Forelimb muscle (tissue), 1 donor: Measurements from ENCODE around the gene RPTN. TPM values are rescaled to one million over a fixed set of nuclear protein-coding genes. Genes with fewer than 3 reads are reported as not detected.

Source experiments
- DNase-seq: peaks from one replicate; pipeline ENCODE4 v3.0.0-alpha.2; 2013; ENCODE audit warnings: low read depth
- polyA plus RNA-seq: library from polyadenylated mRNA; unstranded; fragments of 120-200 nt; gene quantifications from one replicate; pipeline ENCODE4 v1.2.1, GENCODE V29; 2013; ENCODE audit not compliant: insufficient read length

The RPTN gene
- polyA plus RNA-seq, result not detected

DNA sequence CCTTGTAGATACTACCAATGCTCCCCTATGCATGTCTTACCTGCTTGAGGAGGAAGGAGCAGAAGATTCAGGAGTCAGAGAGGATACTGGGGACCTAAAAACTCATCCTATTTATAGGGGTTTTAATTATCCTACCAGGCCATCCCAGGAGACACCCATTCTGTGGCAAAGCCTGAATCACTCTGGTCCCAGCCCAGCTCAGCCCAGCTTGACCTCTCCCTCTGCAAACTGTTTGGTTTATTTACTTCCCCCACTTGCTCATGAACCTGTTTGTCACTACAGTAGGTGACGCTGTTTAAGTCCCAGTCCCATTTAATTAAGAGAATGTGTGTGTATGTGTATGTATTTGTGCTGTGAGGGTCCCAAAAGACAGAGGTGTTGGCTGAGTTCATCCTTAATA lies at the start of gene RPTN:
TSS of gene RPTN (minus strand) at position 85 of the 400 bp plus-strand sequence. CDS start 1,339 bp downstream, outside the sequence.
- DNase-seq, result no peak

DNA sequence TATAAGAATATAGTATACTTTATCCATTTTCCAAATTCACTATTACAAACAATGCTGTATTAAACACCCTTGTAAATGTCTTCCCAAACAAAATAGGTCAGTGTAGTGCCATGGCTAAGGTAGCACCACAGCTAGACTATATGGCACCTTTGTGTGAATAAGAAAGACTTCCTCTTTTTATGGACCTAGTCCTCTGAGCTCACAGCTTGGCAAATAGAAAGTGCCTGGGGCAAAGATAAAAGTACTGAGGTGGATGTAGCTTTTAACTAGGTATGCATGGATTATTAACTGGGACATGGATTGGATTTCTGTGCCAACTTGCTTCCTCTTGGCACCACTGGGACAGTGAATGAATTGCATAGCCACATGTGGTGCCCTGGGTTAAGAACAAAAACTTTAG lies 40.0 kb upstream of the RPTN start:
- DNase-seq, result no peak

GRCh38 chr1:152197361-152197941 lies 38.4 kb upstream of the RPTN start:
- no peak for DNase-seq

DNA sequence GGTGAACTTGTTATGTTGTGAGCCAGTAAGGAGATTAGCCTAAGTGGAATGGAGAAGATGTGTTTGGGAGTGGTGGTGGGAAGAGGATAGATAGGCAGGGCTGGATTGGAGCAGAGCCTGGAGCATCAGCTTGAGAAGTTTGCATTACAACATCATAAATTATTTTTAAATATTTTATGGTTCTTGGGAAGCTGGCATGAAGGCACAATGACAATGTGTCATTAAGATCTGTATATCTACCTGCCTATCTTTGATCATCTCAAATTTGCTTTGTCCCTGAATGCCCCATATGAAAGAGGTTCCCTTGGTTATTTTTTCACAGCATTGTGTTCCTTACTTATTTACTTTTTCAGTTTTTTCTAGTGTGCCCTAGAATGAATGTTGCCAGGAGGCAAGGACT lies 32.7 kb upstream of the RPTN start:
- no peak for DNase-seq

DNA sequence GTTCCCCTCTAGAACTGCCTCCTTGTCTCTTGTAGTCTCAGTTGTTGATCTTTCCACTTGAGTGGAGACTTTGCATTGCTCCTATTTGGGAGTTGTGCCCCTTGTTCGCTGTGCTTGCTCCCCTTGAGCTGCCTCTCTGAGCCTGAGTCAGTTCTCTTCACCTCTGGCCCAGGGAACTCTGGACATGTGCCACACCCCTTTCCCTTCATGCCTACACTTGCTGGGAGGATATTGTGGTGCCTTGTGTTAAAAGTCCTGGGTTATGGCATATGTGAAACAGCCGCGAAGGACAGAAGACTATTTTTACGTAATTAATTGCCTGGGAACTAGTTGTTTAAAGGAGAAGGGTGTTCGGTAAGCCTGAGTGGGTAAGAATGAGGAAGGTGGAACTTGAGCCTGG lies 32.2 kb upstream of the RPTN start:
- DNase-seq, result no peak

GRCh38 chr1:152190589-152190988 lies 31.6 kb upstream of the RPTN start:
- no peak for DNase-seq

DNA sequence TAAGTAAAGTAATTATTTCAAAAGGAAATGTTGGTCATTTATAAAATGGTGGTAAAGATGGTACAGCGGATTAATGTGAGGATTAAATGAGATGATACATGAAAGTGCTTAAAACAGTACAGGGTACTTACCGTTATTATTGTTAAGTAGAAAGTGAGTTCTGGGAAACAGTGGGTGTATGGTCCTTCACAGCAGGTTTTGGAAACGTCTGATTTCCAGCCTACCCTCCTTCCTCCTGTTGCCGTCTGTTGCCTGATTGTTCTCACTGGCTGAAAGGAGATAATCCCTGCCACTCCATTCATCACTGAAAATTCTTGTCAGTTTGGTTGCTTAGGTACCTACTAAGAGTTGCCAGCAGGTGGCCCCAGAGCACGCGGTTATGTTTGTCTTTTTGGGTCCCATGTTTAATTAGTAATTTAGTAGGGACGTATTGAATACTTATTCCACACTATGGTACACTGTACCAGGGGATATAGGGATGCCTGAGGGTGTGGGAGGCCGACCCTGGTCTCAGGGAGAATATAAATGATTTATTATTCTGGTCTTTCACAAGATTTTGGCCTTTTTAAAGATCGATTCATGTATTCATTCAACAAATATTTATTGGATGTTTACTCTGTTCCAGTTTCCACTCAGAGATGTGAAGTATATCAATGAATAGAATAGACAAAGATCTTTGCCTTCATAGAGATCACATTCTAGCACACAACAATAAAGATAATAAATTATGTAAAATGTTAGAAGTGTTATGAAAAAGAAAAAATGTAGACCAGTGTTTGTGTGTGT lies 30.8 kb upstream of the RPTN start:
- no peak for DNase-seq

DNA sequence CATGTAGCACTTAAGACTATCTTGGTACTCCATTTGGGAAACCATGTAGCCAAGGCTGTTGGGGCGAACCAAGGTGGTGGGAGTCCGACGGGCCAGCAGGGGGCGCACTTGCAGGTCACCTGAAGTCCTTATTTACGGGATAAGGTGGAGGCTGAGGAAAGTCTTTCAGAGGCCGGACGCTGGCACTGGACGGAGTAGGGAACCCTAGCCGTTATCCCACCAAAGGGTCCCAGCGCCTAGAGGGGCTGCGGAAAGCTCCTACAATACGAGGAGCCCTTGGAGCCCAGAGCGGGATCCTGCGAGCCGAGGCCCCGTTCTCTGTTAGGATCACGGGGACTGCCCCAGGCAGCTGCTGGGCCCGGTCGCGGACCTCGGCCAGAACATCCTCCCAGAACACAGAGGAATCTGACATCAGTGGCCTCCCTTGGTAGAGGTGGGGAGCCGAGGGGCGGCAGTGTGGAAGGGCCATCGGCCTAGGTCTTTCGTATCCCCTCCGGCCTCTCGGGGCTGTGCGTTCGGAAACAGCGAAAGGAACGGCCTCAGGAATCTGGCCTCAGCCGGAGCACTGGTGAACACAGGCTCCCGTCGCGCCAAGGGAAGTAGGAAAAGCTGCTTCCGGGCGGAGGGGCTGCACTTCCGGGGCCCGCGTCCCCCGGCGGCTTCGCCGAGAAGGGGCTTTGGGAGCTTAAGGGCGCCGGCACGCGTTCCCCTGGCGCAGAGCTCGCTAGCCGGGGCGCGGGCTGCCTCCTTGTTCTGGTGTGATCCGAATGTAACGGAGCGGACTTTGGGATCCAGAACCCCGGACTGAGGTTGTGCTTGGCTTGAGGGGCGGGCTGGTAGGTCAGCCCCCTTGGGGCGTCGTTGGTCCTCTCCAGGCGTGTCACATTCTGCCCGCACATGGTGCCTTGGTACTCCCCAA lies 29.9 kb upstream of the RPTN start:
- DNase-seq, result no peak

DNA sequence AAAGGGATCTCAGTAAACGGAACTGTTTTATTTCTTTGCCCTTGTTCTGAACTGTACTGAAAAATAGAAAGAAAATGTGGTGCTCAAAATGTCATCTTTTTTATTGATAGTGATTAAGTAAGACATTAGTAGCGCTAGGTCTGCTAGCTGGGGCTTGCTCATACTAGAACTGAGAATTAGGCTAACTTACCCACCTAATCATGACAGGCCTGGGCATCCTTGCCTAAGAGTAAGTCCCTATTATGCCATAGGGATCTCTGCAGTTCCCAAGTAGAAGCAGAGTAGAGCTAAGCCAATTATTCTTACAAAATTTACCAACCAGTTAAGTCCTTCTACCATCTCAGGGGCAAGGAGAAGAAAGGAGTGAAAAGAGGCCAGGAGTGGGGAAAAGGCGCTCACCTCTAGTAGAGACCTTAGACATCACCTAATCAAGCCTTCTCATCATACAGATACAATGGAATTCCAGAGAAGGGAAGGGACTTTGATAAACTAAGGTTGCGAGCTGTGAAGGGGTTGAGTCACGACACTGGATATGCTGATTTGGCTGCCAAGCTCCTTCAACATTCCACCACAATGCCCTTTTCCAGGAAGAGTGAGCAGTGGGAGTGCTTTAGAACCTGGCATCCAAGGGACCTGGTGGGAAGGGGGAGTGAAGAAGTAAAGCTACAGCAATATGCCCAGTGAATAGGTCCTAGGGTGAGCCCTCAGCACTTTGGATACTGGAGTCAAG lies 27.7 kb upstream of the RPTN start:
- DNase-seq, result no peak

- DNase-seq, result no peak
Observed at GRCh38 chr1:152185544-152186391, 26.7 kb upstream of the RPTN start.

- DNase-seq, result no peak
Observed at GRCh38 chr1:152182944-152183361, 23.9 kb upstream of the RPTN start.

DNA sequence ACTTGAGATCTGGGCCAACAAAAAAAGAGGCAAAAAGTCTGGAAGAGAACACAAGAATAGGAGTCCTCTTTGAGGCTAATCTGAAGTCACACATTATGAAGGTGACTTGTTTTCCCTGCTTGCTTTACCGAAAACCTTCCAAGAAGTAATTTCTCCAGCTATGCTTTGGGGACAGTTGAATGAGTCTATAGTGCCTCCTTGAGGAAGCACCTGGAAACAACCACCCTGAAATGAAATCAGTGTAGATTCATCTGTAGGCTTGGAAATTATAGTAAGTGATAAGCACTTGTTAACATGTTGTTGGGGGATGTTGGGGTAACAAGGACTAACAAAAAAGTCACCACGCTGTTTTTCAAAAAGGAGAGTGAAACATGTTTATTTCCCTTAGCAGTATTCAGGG lies 23.4 kb upstream of the RPTN start:
- DNase-seq, result no peak

DNA sequence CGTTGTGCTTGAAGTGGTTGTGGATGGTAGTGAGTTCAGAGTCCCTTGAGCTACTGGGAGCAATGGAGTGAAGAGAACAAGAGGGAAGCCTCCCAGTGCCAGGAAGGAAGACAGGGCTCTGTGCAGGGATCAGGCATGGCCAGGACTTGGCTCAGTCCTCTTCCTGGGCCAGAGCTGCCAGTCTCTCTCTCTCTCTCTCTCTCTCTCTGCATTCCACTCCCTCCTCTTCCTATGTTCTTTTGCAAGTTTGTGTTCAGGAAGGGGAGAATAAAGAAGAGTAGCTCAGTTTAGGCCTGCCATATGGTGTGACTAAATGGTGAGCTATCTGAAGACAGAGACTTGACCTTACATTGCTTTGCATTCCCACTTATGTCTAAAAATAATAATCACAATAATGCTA lies 20.5 kb upstream of the RPTN start:
- no peak for DNase-seq

DNA sequence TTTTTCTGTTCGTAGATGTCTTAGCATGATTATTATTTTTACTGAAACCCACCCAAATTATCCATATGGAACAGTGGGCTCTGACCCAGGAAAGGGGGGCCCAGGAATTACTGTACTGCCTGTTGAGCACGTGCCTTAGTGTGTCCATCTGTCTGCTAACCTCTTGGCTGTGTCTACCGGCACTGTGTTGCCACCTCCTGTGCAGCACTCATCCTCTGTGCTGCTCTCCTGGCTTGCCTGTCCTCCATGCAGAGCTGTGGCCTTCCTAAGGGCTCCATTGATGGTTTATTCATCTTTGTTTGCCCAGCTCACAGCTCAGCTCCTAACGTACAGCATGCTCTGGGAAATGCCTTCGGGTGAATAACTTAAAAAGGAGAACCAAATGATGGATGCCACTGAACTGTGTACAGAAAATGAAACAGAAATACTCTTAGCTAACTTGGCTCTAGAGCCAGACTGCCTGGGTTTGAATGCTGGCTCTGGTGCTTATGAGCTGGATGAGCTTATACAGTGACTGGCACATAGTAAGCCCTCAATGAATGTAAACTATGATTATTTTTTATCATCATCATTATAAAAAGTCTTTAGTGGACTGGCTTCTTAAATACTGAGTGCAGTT lies 11.4 kb upstream of the RPTN start:
- DNase-seq, result no peak

- no peak for DNase-seq
Observed at GRCh38 chr1:152169366-152170025, 10.5 kb upstream of the RPTN start.

DNA sequence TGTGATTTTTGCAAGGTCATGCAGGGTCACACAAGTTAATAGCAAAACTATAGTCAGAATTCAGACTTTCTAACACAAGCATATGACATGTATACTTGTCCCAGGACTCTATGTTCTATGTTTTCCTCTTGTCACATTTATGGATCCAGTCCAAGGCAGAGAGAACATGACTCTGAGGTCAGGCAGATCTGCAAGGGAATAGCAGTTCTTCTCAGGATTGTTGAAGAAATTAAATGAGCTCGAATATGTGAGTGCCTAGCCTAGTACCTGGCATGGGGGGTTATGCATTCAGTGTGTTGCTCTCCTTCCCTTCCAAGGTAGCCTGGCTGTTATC lies 9.5 kb upstream of the RPTN start:
- DNase-seq, result no peak

DNA sequence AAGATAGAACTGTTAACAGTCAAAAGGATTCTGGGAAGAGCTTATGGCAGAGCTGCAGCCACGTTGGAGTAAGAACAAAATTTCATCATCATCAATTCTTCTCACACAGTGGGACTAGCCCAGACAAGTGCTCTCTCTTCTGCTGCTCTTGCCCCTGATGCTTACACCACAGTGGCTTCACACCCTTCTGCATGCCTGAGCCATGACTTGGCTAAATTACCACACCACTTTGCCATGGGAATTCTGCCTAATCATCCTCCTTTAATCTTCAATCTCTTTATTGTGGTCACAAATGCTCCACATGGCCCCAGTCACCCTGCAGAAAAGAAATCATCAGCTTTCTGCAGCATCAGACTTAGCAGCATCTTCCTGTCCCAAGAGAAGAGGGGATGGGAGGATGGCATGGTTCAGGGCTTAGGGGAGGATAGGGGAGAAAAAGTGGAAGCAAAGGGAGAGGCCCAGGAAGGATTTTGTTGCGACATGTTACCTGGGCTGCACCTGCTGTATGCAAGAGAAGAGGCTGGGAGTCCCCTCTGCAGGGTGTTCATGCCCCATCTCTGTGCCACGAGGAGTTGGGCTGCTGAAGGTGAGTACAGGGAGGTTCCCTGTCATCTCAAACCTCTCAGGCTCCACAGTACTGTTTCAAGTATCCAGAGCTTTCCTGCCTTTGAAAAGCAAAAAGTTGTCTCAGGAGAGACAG lies 9.0 kb upstream of the RPTN start:
- DNase-seq, result no peak

DNA sequence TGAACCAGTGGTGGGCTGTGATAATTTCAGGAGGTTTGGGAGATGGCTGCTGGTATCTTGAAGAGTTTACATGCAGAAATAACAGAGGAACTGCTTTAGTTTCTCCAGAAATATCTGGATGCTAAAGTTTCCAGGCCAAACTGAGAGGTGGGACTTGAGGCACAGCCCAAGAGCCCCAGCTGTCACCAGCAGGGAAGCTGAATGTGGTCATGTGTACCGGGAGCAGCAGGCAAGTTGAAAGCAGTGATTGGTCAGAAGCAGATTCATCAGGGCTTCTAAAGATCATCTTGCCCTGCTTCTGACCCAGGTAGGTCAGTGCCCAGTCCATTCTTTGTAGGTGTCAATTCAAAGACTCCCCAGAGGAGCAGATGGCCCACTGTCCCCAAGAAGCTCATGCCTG lies 7.9 kb upstream of the RPTN start:
- DNase-seq, result no peak
